Measurements from ENCODE around the gene TMED8.

The TMED8 gene

GRCh38 chr14:77302926-77303325 is 74.0 kb downstream of the TMED8 start (continued):
- TF ChIP-seq, protein P1, sequence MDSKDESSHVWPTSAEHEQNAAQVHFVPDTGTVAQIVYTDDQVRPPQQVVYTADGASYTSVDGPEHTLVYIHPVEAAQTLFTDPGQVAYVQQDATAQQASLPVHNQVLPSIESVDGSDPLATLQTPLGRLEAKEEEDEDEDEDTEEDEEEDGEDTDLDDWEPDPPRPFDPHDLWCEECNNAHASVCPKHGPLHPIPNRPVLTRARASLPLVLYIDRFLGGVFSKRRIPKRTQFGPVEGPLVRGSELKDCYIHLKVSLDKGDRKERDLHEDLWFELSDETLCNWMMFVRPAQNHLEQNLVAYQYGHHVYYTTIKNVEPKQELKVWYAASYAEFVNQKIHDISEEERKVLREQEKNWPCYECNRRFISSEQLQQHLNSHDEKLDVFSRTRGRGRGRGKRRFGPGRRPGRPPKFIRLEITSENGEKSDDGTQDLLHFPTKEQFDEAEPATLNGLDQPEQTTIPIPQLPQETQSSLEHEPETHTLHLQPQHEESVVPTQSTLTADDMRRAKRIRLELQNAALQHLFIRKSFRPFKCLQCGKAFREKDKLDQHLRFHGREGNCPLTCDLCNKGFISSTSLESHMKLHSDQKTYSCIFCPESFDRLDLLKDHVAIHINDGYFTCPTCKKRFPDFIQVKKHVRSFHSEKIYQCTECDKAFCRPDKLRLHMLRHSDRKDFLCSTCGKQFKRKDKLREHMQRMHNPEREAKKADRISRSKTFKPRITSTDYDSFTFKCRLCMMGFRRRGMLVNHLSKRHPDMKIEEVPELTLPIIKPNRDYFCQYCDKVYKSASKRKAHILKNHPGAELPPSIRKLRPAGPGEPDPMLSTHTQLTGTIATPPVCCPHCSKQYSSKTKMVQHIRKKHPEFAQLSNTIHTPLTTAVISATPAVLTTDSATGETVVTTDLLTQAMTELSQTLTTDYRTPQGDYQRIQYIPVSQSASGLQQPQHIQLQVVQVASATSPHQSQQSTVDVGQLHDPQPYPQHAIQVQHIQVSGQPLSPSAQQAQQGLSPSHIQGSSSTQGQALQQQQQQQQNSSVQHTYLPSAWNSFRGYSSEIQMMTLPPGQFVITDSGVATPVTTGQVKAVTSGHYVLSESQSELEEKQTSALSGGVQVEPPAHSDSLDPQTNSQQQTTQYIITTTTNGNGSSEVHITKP (tag by site-specific recombination; IDR thresholded peaks at IDR 0.05), result no peak; the same call in 1 of the 2 replicates
- TF ChIP-seq ZNF211 (tag by site-specific recombination; IDR thresholded peaks at IDR 0.05; ENCODE audit: low read depth) (no peak), ZNF514 (tag by site-specific recombination; IDR thresholded peaks at IDR 0.05) (no peak), SALL2 (tag by site-specific recombination; IDR thresholded peaks at IDR 0.05; ENCODE audit: borderline replicate concordance) (no peak), HIC1 (tag by site-specific recombination; IDR thresholded peaks at IDR 0.05) (0 out of 2 replicates have a peak, but pooled peaks have one; percentile 24), ZNF843 (tag by site-specific recombination; IDR thresholded peaks at IDR 0.05) (no peak), OSR2 (tag by site-specific recombination; IDR thresholded peaks at IDR 0.05) (peak; percentile 80), MZF1 (tag by site-specific recombination; IDR thresholded peaks at IDR 0.05; ENCODE audit: borderline replicate concordance) (no peak), ZNF121 (tag by site-specific recombination; IDR thresholded peaks at IDR 0.05) (no peak), ZNF24 (tag by site-specific recombination; IDR thresholded peaks at IDR 0.05) (no peak), GLIS2 (tag by site-specific recombination; IDR thresholded peaks at IDR 0.05) (no peak), ZNF112 (tag by site-specific recombination; IDR thresholded peaks at IDR 0.05) (no peak), PRDM1 (tag by site-specific recombination; IDR thresholded peaks at IDR 0.05) (no peak), ZNF629 (tag by site-specific recombination; IDR thresholded peaks at IDR 0.05) (peak; percentile 79), ZNF404 (tag by site-specific recombination; IDR thresholded peaks at IDR 0.05) (no peak), ZNF510 (tag by site-specific recombination; IDR thresholded peaks at IDR 0.05; ENCODE audit: insufficient replicate concordance) (no peak), ZNF548 (tag by site-specific recombination; IDR thresholded peaks at IDR 0.05) (no peak), ZNF585B (tag by site-specific recombination; IDR thresholded peaks at IDR 0.05) (no peak), SP2 (tag by site-specific recombination; IDR thresholded peaks at IDR 0.05) (no peak), ZNF214 (tag by site-specific recombination; IDR thresholded peaks at IDR 0.05; ENCODE audit: borderline replicate concordance) (no peak), TCF7L2 (IDR thresholded peaks at IDR 0.05; ENCODE audit: borderline replicate concordance, low read depth, low read length) (peak; percentile 68; the same call in 1 of the 2 replicates), REST (tag by site-specific recombination; IDR thresholded peaks at IDR 0.05) (no peak), RBAK (tag by site-specific recombination; IDR thresholded peaks at IDR 0.05) (no peak), ZNF184 (tag by site-specific recombination; IDR thresholded peaks at IDR 0.05) (no peak), ZNF792 (tag by site-specific recombination; IDR thresholded peaks at IDR 0.05) (no peak), ZNF221 (tag by site-specific recombination; IDR thresholded peaks at IDR 0.05; ENCODE audit: borderline replicate concordance) (no peak)
- TF ChIP-seq, protein P2, sequence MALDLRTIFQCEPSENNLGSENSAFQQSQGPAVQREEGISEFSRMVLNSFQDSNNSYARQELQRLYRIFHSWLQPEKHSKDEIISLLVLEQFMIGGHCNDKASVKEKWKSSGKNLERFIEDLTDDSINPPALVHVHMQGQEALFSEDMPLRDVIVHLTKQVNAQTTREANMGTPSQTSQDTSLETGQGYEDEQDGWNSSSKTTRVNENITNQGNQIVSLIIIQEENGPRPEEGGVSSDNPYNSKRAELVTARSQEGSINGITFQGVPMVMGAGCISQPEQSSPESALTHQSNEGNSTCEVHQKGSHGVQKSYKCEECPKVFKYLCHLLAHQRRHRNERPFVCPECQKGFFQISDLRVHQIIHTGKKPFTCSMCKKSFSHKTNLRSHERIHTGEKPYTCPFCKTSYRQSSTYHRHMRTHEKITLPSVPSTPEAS (tag by site-specific recombination; IDR thresholded peaks at IDR 0.05), result no peak
